Fibroblast of lung (primary cell): ENCODE results near the gene ENOX1. TPM values are rescaled to one million over a fixed set of nuclear protein-coding genes. Genes with fewer than 3 reads are reported as not detected.

Experiments used
- DNase-seq, 2 donors: peaks; one replicate each; pipeline versions ENCODE4 v3.0.0 to v3.0.0-alpha.2; 2010; ENCODE audit warnings: low read depth in 2 of 2
- H2AFZ ChIP-seq: 2 replicates; pipeline ENCODE4 v1.5.1; 2012; ENCODE audit warnings: low read length, control low read depth, inconsistent platforms
- H3K27ac ChIP-seq: 2 replicates; pipeline ENCODE4 v1.5.1; 2011; ENCODE audit warnings: low read length, control low read depth; ENCODE audit not compliant: insufficient read depth
- H3K27me3 ChIP-seq: 2 replicates; pipeline ENCODE4 v1.5.1; 2011; ENCODE audit warnings: mild to moderate bottlenecking, low read length; ENCODE audit not compliant: control insufficient read depth, insufficient read depth
- H3K36me3 ChIP-seq: 2 replicates; pipeline ENCODE4 v1.5.1; 2011; ENCODE audit warnings: low read length; ENCODE audit not compliant: control insufficient read depth, insufficient read depth
- H3K4me1 ChIP-seq: 2 replicates; pipeline ENCODE4 v1.5.1; 2011; ENCODE audit warnings: low read length; ENCODE audit not compliant: control insufficient read depth, insufficient read depth; ENCODE audit errors: extremely low read depth
- H3K4me2 ChIP-seq: 2 replicates; pipeline ENCODE4 v1.5.1; 2011; ENCODE audit warnings: low read length, control low read depth; ENCODE audit not compliant: insufficient read depth; ENCODE audit errors: extremely low read depth
- H3K4me3 ChIP-seq, 4 experiments: fragments of 200-600 bp in 1 of 4; sonication (generic) in 1 of 4; replicated peaks in 1 of 4; 2 replicates each; pipeline ENCODE4 v1.5.1; 2011 to 2016; ENCODE audit warnings: low read length in 4 of 4, low read depth in 3 of 4, mild to moderate bottlenecking in 3 of 4, control low read depth in 2 of 4, inconsistent platforms in 1 of 4, mixed read lengths in 1 of 4; ENCODE audit not compliant: insufficient read depth in 1 of 4; ENCODE audit errors: control extremely low read depth in 1 of 4
- H3K79me2 ChIP-seq: 2 replicates; pipeline ENCODE4 v1.5.1; 2012; ENCODE audit warnings: mild to moderate bottlenecking, low read length, inconsistent platforms; ENCODE audit not compliant: control insufficient read depth, insufficient read depth
- H3K9ac ChIP-seq: 2 replicates; pipeline ENCODE4 v1.5.1; 2011; ENCODE audit warnings: mild to moderate bottlenecking, low read length, control low read depth; ENCODE audit not compliant: insufficient read depth
- H3K9me3 ChIP-seq: 2 replicates; pipeline ENCODE4 v1.5.1; 2012; ENCODE audit warnings: low read depth, low read length; ENCODE audit not compliant: control insufficient read depth, insufficient read depth
- H4K20me1 ChIP-seq: 2 replicates; pipeline ENCODE4 v1.5.1; 2011; ENCODE audit warnings: low read length; ENCODE audit not compliant: control insufficient read depth, insufficient read depth; ENCODE audit errors: extremely low read depth
- EZH2 ChIP-seq: IDR thresholded peaks from 2 replicates; pipeline ENCODE4 v1.5.1; 2012; ENCODE audit warnings: low read length, control low read depth, mild to moderate bottlenecking; ENCODE audit errors: missing control alignments
- polyA plus RNA-seq, 2 donors: library from polyadenylated mRNA; depleted of rRNA in 1 of 2; stranded (reverse) in 1 of 2; unstranded in 1 of 2; fragments of >200 nt; gene quantifications; 2 replicates each; pipeline ENCODE4 v1.2.1, GENCODE V29; 2011 to 2012; ENCODE audit warnings: missing spikeins in 1 of 2
- total RNA-seq: library from RNA; depleted of rRNA; stranded (reverse); fragments of >200 nt; gene quantifications from 2 replicates; pipeline ENCODE4 v1.2.1, GENCODE V29; 2014
- TF ChIP-seq, protein P1 (sequence below), 2 donors: IDR thresholded peaks in 1 of 2; conservative IDR thresholded peaks in 1 of 2; 1 replicate in 1 of 2; 2 replicates in 1 of 2; pipeline ENCODE4 v1.5.1; 2011 to 2012; ENCODE audit warnings: low read length in 2 of 2, control low read depth in 1 of 2, inconsistent platforms in 1 of 2, low read depth in 1 of 2, mild to moderate bottlenecking in 1 of 2

The ENOX1 gene
- total and polyA plus RNA-seq, 2 donors (not counting 1 experiment from before 2014, with no cell fraction given): 3.5 to 7.6 TPM

DNA sequence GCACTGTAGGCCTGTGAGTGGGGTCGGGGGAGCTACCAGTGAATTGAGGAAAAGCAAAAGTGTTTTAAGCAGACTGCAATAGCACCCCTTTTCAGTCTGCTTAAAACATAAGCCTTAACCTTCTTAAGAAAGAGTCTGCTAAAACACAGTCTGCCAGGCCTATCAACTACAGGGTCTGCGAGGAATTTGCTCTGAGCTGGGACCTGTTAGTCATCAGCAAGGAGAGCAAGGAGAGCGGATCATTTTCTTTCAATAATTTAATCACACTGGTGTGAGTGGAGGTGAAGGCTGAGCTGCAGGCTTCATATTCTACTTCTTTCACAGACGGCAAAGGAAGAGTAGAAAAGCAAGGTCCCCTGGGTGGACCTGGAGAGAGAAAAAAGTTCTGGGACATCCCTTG is 342.7 kb downstream of the ENOX1 start:
- Histone ChIP-seq H3K36me3 (no peaks in the 10 kb centered on the region), H3K4me1 (no peaks in the 10 kb centered on the region), H3K79me2 (no peaks in the 10 kb centered on the region), H3K4me2 (no peak overlapping the region), H3K9ac (no peak overlapping the region), H3K4me3 (no peak overlapping the region), H4K20me1 (no peaks in the 10 kb centered on the region), H3K27ac (no peak overlapping the region), H2AFZ (no peak overlapping the region), H3K9me3 (no peaks in the 10 kb centered on the region), H3K27me3 (no peaks in the 10 kb centered on the region)
- no peak for TF ChIP-seq EZH2
- TF ChIP-seq, protein P1, sequence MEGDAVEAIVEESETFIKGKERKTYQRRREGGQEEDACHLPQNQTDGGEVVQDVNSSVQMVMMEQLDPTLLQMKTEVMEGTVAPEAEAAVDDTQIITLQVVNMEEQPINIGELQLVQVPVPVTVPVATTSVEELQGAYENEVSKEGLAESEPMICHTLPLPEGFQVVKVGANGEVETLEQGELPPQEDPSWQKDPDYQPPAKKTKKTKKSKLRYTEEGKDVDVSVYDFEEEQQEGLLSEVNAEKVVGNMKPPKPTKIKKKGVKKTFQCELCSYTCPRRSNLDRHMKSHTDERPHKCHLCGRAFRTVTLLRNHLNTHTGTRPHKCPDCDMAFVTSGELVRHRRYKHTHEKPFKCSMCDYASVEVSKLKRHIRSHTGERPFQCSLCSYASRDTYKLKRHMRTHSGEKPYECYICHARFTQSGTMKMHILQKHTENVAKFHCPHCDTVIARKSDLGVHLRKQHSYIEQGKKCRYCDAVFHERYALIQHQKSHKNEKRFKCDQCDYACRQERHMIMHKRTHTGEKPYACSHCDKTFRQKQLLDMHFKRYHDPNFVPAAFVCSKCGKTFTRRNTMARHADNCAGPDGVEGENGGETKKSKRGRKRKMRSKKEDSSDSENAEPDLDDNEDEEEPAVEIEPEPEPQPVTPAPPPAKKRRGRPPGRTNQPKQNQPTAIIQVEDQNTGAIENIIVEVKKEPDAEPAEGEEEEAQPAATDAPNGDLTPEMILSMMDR (conservative IDR thresholded peaks at IDR 0.05 in 1 of 2, IDR thresholded peaks at IDR 0.05 in 1 of 2; ENCODE audit: low read depth in 1 of 2, low read length in 2 of 2): no peak
- peak in 1 of 2 donors; percentile 16 for DNase-seq

DNA sequence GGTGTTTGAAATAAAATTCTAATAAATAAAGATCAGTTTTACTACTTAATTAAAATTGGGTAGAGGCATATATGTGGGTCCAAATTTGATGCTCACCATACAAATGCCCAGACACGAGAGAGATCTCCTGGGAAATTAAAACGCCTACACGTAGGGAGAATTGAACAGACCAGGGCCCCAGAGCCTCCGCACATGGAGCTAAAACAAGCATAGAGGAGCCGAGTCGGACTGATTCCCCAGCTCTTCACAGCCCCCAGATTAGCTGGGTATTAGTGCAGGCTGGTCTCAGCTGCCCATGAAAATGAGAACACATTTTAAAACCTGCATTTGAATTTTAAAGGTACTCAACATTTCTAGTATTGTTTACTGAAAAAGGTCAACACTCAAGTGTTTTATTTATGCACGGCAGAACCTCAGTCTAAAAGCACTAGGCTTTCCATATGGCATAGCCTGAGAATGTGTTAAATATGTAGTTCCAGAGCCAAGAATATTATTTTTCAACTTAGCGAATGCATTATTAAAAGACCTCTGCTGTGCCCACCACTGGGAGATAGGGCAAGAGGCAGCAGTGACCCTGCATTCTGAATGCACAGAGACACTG is 344.8 kb downstream of the ENOX1 start:
- H3K4me3 ChIP-seq: no peak overlapping the region

DNA sequence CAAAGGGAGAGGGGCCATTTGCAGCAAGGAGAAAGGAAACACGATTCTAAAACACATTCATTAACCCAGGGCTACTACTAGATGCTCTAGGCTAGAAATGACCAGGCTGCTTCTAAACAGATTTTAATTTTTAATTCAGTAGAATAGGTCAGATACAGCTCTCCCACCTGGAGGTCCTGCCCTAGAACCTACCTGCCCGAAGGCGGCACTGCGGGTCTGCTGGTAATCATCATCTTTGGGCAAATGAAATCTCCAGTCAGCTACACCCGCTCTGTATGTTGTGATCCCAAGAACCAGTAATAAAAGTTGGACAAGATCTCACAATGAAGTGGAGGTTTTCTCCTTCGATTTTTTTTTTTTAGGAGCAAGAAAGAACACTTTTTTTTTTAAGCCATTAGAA is 345.3 kb downstream of the ENOX1 start:
- H3K27me3 ChIP-seq: no peaks in the 10 kb centered on the region
- no peak for DNase-seq
- TF ChIP-seq EZH2: no peak
- TF ChIP-seq, protein P1 (conservative IDR thresholded peaks at IDR 0.05 in 1 of 2, IDR thresholded peaks at IDR 0.05 in 1 of 2; ENCODE audit: low read depth in 1 of 2, low read length in 2 of 2): no peak
- no peaks in the 10 kb centered on the region for H3K4me1 ChIP-seq
- no peaks in the 10 kb centered on the region for H3K36me3 ChIP-seq
- no peak overlapping the region for H2AFZ ChIP-seq
- no peaks in the 10 kb centered on the region for H3K9me3 ChIP-seq
- no peaks in the 10 kb centered on the region for H3K79me2 ChIP-seq
- no peak overlapping the region for H3K27ac ChIP-seq
- H3K4me2 ChIP-seq: no peak overlapping the region
- no peak overlapping the region for H3K9ac ChIP-seq
- H3K4me3 ChIP-seq: no peak overlapping the region
- no peaks in the 10 kb centered on the region for H4K20me1 ChIP-seq

More for the DNA sequence above, 344.8 kb downstream of the ENOX1 start:
- Histone ChIP-seq H2AFZ (no peak overlapping the region), H3K27me3 (no peaks in the 10 kb centered on the region), H3K4me2 (no peak overlapping the region), H3K27ac (no peak overlapping the region), H3K4me1 (no peaks in the 10 kb centered on the region), H3K36me3 (no peaks in the 10 kb centered on the region), H4K20me1 (no peaks in the 10 kb centered on the region), H3K9me3 (no peaks in the 10 kb centered on the region), H3K9ac (no peak overlapping the region), H3K79me2 (no peaks in the 10 kb centered on the region)
- no peak for DNase-seq
- no peak for TF ChIP-seq EZH2
- TF ChIP-seq, protein P1 (conservative IDR thresholded peaks at IDR 0.05 in 1 of 2, IDR thresholded peaks at IDR 0.05 in 1 of 2; ENCODE audit: low read depth in 1 of 2, low read length in 2 of 2): no peak
